GM12892 (cell line): ENCODE data around the gene F3.
"Not testable (repeated sequence)": the region's sequence is repeated elsewhere in the genome, so short reads cannot be mapped to it uniquely, and the experiment has no call there.

Experiments used
- POLR2A ChIP-seq: IDR thresholded peaks from 2 replicates; pipeline ENCODE4 v1.6.1; 2011; ENCODE audit warnings: low read depth, low read length, control low read depth
- POLR2AphosphoS5 ChIP-seq: IDR thresholded peaks from 2 replicates; pipeline ENCODE4 v1.6.1; 2011; ENCODE audit warnings: low read depth, low read length, control low read depth
- TAF1 ChIP-seq: IDR thresholded peaks from 2 replicates; pipeline ENCODE4 v1.6.1; 2011; ENCODE audit warnings: low read depth, mild to moderate bottlenecking, control low read depth, low read length, borderline replicate concordance

DNA sequence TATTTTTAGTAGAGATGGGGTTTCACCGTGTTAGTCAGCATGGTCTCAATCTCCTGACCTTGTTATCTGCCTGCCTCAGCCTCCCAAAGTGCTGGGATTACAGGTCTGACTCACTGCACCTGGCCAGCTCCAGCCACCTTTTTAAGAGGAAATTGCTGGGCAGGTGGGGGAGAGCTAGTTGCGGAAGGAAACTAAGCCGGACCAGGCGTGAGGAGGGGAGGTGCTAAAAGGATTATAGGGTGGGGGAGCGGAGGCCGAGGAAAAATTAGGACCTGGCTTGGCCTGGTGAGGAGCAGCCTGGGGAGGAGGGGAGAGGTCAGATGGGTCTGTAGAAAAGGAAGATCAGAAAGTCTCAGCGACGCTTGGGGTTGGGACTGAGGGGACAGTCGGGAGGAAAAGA lies 29.4 kb upstream of the F3 start:
- not testable (repeated sequence) for TF ChIP-seq POLR2A, POLR2AphosphoS5, TAF1
